ENCODE measurements around the gene HSPA1A. TPM values are rescaled to one million over a fixed set of nuclear protein-coding genes. Genes with fewer than 3 reads are reported as not detected.
A peak's percentile ranks its signal among the peaks of the same experiment; 100 is the strongest.

The HSPA1A gene
- total RNA-seq, 2 donors from 2014 or later, result 230 to 440 TPM

GRCh38 chr6:31830886-31831335 is 15.6 kb downstream of the HSPA1A start:
- Histone ChIP-seq H3K27ac (peak overlapping the region; percentile 97), H3K9me3 (no peaks in the 10 kb centered on the region), H3K4me1 (replicated peaks) (peaks cover 6% of the 10 kb centered on the region), H3K4me3 (peak overlapping the region; percentile 52 to 74), H3K36me3 (no peaks in the 10 kb centered on the region), H3K27me3 (replicated peaks; ENCODE audit: insufficient read depth) (no peaks in the 10 kb centered on the region)
- intact Hi-C loops (cut with DNase I), result loop anchor here (5.0 kb wide), 1 partner anchor 149 kb away; the partner anchor contains the start of gene LY6G5C
- TF ChIP-seq POLR2A (IDR thresholded peaks at IDR 0.05) (no peak), CTCF (IDR thresholded peaks at IDR 0.05) (no peak), POLR2AphosphoS5 (IDR thresholded peaks at IDR 0.05) (no peak)
- 32% methylated on average over 6 of the region's 6 CpGs for WGBS
- no peak for DNase-seq (ENCODE audit: low spot score)

- Histone ChIP-seq H3K4me3 (peak overlapping the region; percentile 52 to 74), H3K4me1 (replicated peaks) (peaks cover 10% of the 10 kb centered on the region), H3K9me3 (no peaks in the 10 kb centered on the region), H3K27me3 (replicated peaks; ENCODE audit: insufficient read depth) (no peaks in the 10 kb centered on the region), H3K36me3 (no peaks in the 10 kb centered on the region), H3K27ac (peak overlapping the region; percentile 97)
- intact Hi-C loops (cut with DNase I), result loop anchor here (5.0 kb wide), 1 partner anchor 149 kb away; the partner anchor contains the start of gene LY6G5C
- no peak for DNase-seq (ENCODE audit: low spot score)
- WGBS, result 70% methylated on average over 15 of the region's 15 CpGs
- TF ChIP-seq POLR2A (IDR thresholded peaks at IDR 0.05), result no peak
- no peak for TF ChIP-seq POLR2AphosphoS5 (IDR thresholded peaks at IDR 0.05)
- TF ChIP-seq CTCF (IDR thresholded peaks at IDR 0.05), result no peak
These were observed 16.2 kb downstream of the HSPA1A start for GRCh38 chr6:31831350-31832215.

- Histone ChIP-seq H3K9me3 (no peaks in the 10 kb centered on the region), H3K4me1 (replicated peaks) (peaks cover 19% of the 10 kb centered on the region), H3K36me3 (peaks cover 0 to 3% of the 10 kb centered on the region in 2 donors), H3K4me3 (peak overlapping the region; percentile 70 to 80), H3K27ac (peak overlapping the region; percentile 97), H3K27me3 (replicated peaks; ENCODE audit: insufficient read depth) (no peaks in the 10 kb centered on the region)
- DNase-seq (ENCODE audit: low spot score), result peak; percentile 81
- WGBS, result under 1% methylated on average over 59 of the region's 59 CpGs
- TF ChIP-seq CTCF (IDR thresholded peaks at IDR 0.05) (no peak), POLR2AphosphoS5 (IDR thresholded peaks at IDR 0.05) (peak; percentile 83), POLR2A (IDR thresholded peaks at IDR 0.05) (peak; percentile 65)
- intact Hi-C loops (cut with DNase I), result loop anchor here (5.0 kb wide), 1 partner anchor 152 kb away; the partner anchor contains the start of gene LY6G5C
These were observed 19.3 kb downstream of the HSPA1A start for GRCh38 chr6:31834367-31835250.

GRCh38 chr6:31836047-31836473 is 20.7 kb downstream of the HSPA1A start:
- intact Hi-C loops (cut with DNase I), result no loop called here
- no peak for DNase-seq (ENCODE audit: low spot score)
- Histone ChIP-seq H3K4me1 (replicated peaks) (peaks cover 19% of the 10 kb centered on the region), H3K27me3 (replicated peaks; ENCODE audit: insufficient read depth) (no peaks in the 10 kb centered on the region), H3K27ac (peak overlapping the region; percentile 97), H3K9me3 (no peaks in the 10 kb centered on the region), H3K36me3 (peaks cover 0 to 3% of the 10 kb centered on the region in 2 donors), H3K4me3 (peak overlapping the region; percentile 70 to 80)
- 14% methylated on average over 14 of the region's 14 CpGs for WGBS
- no peak for TF ChIP-seq POLR2A (IDR thresholded peaks at IDR 0.05)
- TF ChIP-seq CTCF (IDR thresholded peaks at IDR 0.05), result no peak
- TF ChIP-seq POLR2AphosphoS5 (IDR thresholded peaks at IDR 0.05), result no peak

All from prostate gland (tissue), 2 donors.